HG02610 (cell line): ENCODE data around the gene RASSF3.
"Not testable (repeated sequence)": the region's sequence is repeated elsewhere in the genome, so short reads cannot be mapped to it uniquely, and the experiment has no call there.

ENCODE experiments used
- ATAC-seq: cut with Tn5 transposase; IDR thresholded peaks from one replicate; pipeline ENCODE4 v1.9.1; 2021; ENCODE audit warnings: mild to moderate bottlenecking, moderate library complexity; ENCODE audit not compliant: unreplicated experiment

The RASSF3 gene

GRCh38 chr12:64610079-64610659 lies at the start of gene RASSF3:
RASSF3 (plus strand) TSS chr12:64610495; CDS start chr12:64610633, 138 bp downstream.
- ATAC-seq, result peak; percentile 64

- ATAC-seq, result no peak
Observed at GRCh38 chr12:64561302-64562136, 48.8 kb upstream of the RASSF3 start.

GRCh38 chr12:64566122-64566521 lies 44.2 kb upstream of the RASSF3 start:
- no peak for ATAC-seq

- no peak for ATAC-seq
Observed at GRCh38 chr12:64566831-64567517, 43.3 kb upstream of the RASSF3 start.

- no peak for ATAC-seq
Observed at GRCh38 chr12:64567570-64567969, 42.7 kb upstream of the RASSF3 start.

GRCh38 chr12:64568298-64568697 lies 42.0 kb upstream of the RASSF3 start:
- no peak for ATAC-seq

GRCh38 chr12:64569923-64570691 lies 40.2 kb upstream of the RASSF3 start:
- no peak for ATAC-seq

- ATAC-seq, result no peak
Observed at GRCh38 chr12:64571411-64571810, 38.9 kb upstream of the RASSF3 start.

- no peak for ATAC-seq
Observed at GRCh38 chr12:64572241-64572640, 38.1 kb upstream of the RASSF3 start.

GRCh38 chr12:64574837-64575236 lies 35.5 kb upstream of the RASSF3 start:
- no peak for ATAC-seq

GRCh38 chr12:64577046-64577445 lies 33.2 kb upstream of the RASSF3 start:
- ATAC-seq, result no peak

- no peak for ATAC-seq
Observed at GRCh38 chr12:64578566-64578965, 31.7 kb upstream of the RASSF3 start.

GRCh38 chr12:64580681-64581080 lies 29.6 kb upstream of the RASSF3 start:
- ATAC-seq, result no peak

- no peak for ATAC-seq
Observed at GRCh38 chr12:64582114-64582513, 28.2 kb upstream of the RASSF3 start.

- no peak for ATAC-seq
Observed at GRCh38 chr12:64582862-64583261, 27.4 kb upstream of the RASSF3 start.

GRCh38 chr12:64583395-64583770 lies 26.9 kb upstream of the RASSF3 start:
- ATAC-seq, result not testable (repeated sequence)

- ATAC-seq, result no peak
Observed at GRCh38 chr12:64583771-64584421, 26.4 kb upstream of the RASSF3 start.

- no peak for ATAC-seq
Observed at GRCh38 chr12:64585104-64585503, 25.2 kb upstream of the RASSF3 start.

GRCh38 chr12:64587447-64587846 lies 22.8 kb upstream of the RASSF3 start:
- no peak for ATAC-seq

- ATAC-seq, result no peak
Observed at GRCh38 chr12:64590183-64590582, 20.1 kb upstream of the RASSF3 start.
